Loucy (cell line): Measurements from ENCODE around the gene ACSM6.

Source experiments
- H2AFZ ChIP-seq: fragments of 200-600 bp; sonication (generic); 2 replicates; pipeline ENCODE4 v1.6.0; 2016; ENCODE audit warnings: antibody characterized with exemption, mild to moderate bottlenecking, low read length, moderate library complexity
- H3F3A ChIP-seq: fragments of 200-600 bp; 2 replicates; pipeline ENCODE4 v1.6.0; 2016; ENCODE audit warnings: antibody characterized with exemption, low read depth, mild to moderate bottlenecking
- H3K27me3 ChIP-seq: fragments of 200-600 bp; sonication (generic); 2 replicates; pipeline ENCODE4 v1.6.1; 2014; ENCODE audit warnings: low read length, mild to moderate bottlenecking; ENCODE audit not compliant: insufficient read depth, poor library complexity, severe bottlenecking
- H3K36me3 ChIP-seq: fragments of 200-600 bp; sonication (generic); 2 replicates; pipeline ENCODE4 v1.6.1; 2016; ENCODE audit warnings: low read length; ENCODE audit not compliant: insufficient read depth
- H3K4me1 ChIP-seq: fragments of 200-600 bp; sonication (generic); 2 replicates; pipeline ENCODE4 v1.5.1; 2014; ENCODE audit warnings: low read length, mild to moderate bottlenecking; ENCODE audit not compliant: insufficient read depth, poor library complexity, severe bottlenecking
- H3K4me2 ChIP-seq: fragments of 200-600 bp; sonication (generic); 2 replicates; pipeline ENCODE4 v1.6.0; 2014; ENCODE audit warnings: antibody characterized with exemption, low read length, low read depth, mild to moderate bottlenecking; ENCODE audit not compliant: poor library complexity, severe bottlenecking
- H3K4me3 ChIP-seq: fragments of 200-600 bp; sonication (generic); 2 replicates; pipeline ENCODE4 v1.5.1; 2014; ENCODE audit warnings: low read length, mild to moderate bottlenecking, mixed read lengths; ENCODE audit not compliant: poor library complexity, severe bottlenecking
- H3K79me2 ChIP-seq: fragments of 200-600 bp; sonication (generic); 2 replicates; pipeline ENCODE4 v1.6.1; 2014; ENCODE audit warnings: low read length; ENCODE audit not compliant: insufficient read depth
- H3K9ac ChIP-seq: fragments of 200-600 bp; sonication (generic); 2 replicates; pipeline ENCODE4 v1.6.0; 2014; ENCODE audit warnings: mild to moderate bottlenecking, low read depth, low read length, moderate library complexity; ENCODE audit not compliant: poor library complexity, severe bottlenecking
- H3K9me2 ChIP-seq: fragments of 200-600 bp; sonication (generic); replicated peaks from 2 replicates; pipeline ENCODE4 v1.6.1; 2016; ENCODE audit warnings: low read depth, low read length, mixed read lengths
- H3K9me3 ChIP-seq: fragments of 200-600 bp; sonication (generic); 2 replicates; pipeline ENCODE4 v1.6.1; 2014; ENCODE audit warnings: mild to moderate bottlenecking, antibody characterized with exemption, low read length, low read depth; ENCODE audit not compliant: insufficient read depth
- H4K20me1 ChIP-seq: fragments of 200-600 bp; sonication (generic); 2 replicates; pipeline ENCODE4 v1.6.0; 2014; ENCODE audit warnings: antibody characterized with exemption, low read length, mild to moderate bottlenecking; ENCODE audit not compliant: insufficient read depth, poor library complexity, severe bottlenecking
- CTCF ChIP-seq: fragments of 200-600 bp; sonication (generic); conservative IDR thresholded peaks from 2 replicates; pipeline ENCODE4 v1.5.1; 2014; ENCODE audit warnings: mild to moderate bottlenecking, antibody characterized with exemption, low read length
- EZH2phosphoT487 ChIP-seq: fragments of 200-600 bp; IDR thresholded peaks from 2 replicates; pipeline ENCODE4 v1.6.1; 2018; ENCODE audit warnings: antibody characterized with exemption, mild to moderate bottlenecking, moderate library complexity, borderline replicate concordance

ACSM6 gene

GRCh38 chr10:95260397-95260881 lies 66.4 kb downstream of the ACSM6 start:
- Histone ChIP-seq H3K9me3 (peaks cover 3% of the 10 kb centered on the region; the same call in 1 of the 2 replicates), H3K27me3 (no peaks in the 10 kb centered on the region), H3F3A (no peaks in the 10 kb centered on the region), H3K4me3 (no peak overlapping the region), H4K20me1 (no peaks in the 10 kb centered on the region), H3K9me2 (no peaks in the 10 kb centered on the region), H3K36me3 (no peaks in the 10 kb centered on the region), H3K9ac (peak overlapping the region; percentile 48), H3K4me2 (peak overlapping the region; percentile 11), H3K4me1 (peaks cover 41% of the 10 kb centered on the region), H2AFZ (peak overlapping the region; percentile 27), H3K79me2 (no peaks in the 10 kb centered on the region)
- TF ChIP-seq CTCF (no peak), EZH2phosphoT487 (no peak)

DNA sequence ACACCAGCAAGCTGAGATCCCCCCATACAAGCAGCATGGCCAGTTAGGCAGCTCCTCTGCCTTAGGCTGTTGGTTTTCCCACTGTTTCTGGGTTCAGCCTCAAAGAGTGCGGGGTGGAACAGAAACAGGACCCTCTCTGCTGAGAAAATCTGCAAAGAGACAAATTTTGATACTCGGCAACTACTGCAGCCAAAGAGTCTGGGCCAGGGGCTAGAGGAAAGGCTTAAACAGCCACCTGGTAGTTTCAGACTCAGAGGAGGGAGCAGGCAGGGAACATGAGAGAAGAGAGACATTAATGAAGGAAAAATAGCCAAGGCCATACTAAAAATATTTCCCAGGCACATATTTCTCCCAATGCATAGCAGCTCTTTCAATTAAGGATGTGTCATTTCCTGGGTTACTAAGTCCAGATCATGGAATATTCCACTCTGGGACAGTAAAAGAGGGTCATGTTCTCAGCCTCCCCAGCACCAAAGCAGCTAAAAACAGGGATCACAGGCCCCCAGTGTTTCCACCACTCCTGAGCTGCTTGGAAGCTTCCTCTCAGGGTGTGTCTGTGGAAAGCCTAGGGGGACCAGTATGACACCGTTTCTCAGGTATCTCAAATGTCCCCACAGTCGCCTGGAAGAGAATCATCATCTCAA lies 67.0 kb downstream of the ACSM6 start:
- TF ChIP-seq EZH2phosphoT487 = no peak
- TF ChIP-seq CTCF = no peak
- peak overlapping the region; percentile 27 for H2AFZ ChIP-seq
- H3K9me3 ChIP-seq = peaks cover 3% of the 10 kb centered on the region; the same call in 1 of the 2 replicates
- H3F3A ChIP-seq = no peaks in the 10 kb centered on the region
- H3K27me3 ChIP-seq = no peaks in the 10 kb centered on the region
- no peak overlapping the region for H3K4me3 ChIP-seq
- H3K9me2 ChIP-seq = no peaks in the 10 kb centered on the region
- H3K9ac ChIP-seq = peak overlapping the region; percentile 48
- H4K20me1 ChIP-seq = no peaks in the 10 kb centered on the region
- peaks cover 38% of the 10 kb centered on the region for H3K4me1 ChIP-seq
- no peaks in the 10 kb centered on the region for H3K36me3 ChIP-seq
- no peaks in the 10 kb centered on the region for H3K79me2 ChIP-seq
- peak overlapping the region; percentile 11 for H3K4me2 ChIP-seq

DNA sequence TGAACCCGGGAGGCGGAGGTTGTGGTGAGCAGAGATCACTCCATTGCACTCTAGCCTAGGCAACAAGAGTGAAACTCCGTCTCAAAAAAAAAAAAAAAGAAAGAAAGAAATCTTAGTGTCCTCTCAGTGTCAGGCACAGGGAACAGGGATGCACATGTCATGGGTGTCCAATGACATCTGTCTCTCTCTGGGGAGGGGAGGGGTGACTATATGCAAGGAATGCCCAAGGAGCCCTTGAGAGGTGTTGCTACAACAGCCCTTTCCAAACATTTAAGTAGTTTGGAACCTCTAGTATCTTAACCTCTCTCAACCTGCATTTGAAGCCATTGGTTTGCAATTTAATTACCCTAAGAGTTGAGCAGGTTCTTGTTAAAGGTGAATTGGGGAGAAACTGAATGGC lies 67.9 kb downstream of the ACSM6 start:
- H3K79me2 ChIP-seq = no peaks in the 10 kb centered on the region
- peaks cover 40% of the 10 kb centered on the region for H3K4me1 ChIP-seq
- no peak overlapping the region for H2AFZ ChIP-seq
- no peaks in the 10 kb centered on the region for H4K20me1 ChIP-seq
- no peaks in the 10 kb centered on the region for H3K27me3 ChIP-seq
- no peaks in the 10 kb centered on the region for H3K9me2 ChIP-seq
- H3K9me3 ChIP-seq = no peaks in the 10 kb centered on the region
- no peak overlapping the region for H3K4me2 ChIP-seq
- no peak overlapping the region for H3K9ac ChIP-seq
- no peak overlapping the region for H3K4me3 ChIP-seq
- no peaks in the 10 kb centered on the region for H3K36me3 ChIP-seq
- TF ChIP-seq EZH2phosphoT487 = no peak
- TF ChIP-seq CTCF = no peak
- H3F3A ChIP-seq = no peaks in the 10 kb centered on the region
